Suprapubic skin (tissue), 4 donors: ENCODE results near the gene SHF. TPM values are rescaled to one million over a fixed set of nuclear protein-coding genes. Genes with fewer than 3 reads are reported as not detected.

Experiments
- DNase-seq, 2 donors: peaks; one replicate each; pipeline ENCODE4 v3.0.0-alpha.2; 2019; ENCODE audit warnings: low spot score in 2 of 2
- H3K27ac ChIP-seq: fragments of 200-600 bp; sonication (generic); one replicate; pipeline ENCODE4 v1.5.1; 2019
- H3K27me3 ChIP-seq: fragments of 200-600 bp; sonication (generic); one replicate; pipeline ENCODE4 v1.5.1; 2019
- H3K36me3 ChIP-seq: fragments of 200-600 bp; sonication (generic); one replicate; pipeline ENCODE4 v1.5.1; 2019
- H3K4me1 ChIP-seq: fragments of 200-600 bp; sonication (generic); one replicate; pipeline ENCODE4 v1.5.1; 2019
- H3K4me3 ChIP-seq: fragments of 200-600 bp; sonication (generic); one replicate; pipeline ENCODE4 v1.5.1; 2019; ENCODE audit warnings: mild to moderate bottlenecking
- H3K9me3 ChIP-seq: fragments of 200-600 bp; sonication (generic); one replicate; pipeline ENCODE4 v1.5.1; 2019
- EP300 ChIP-seq: sonication (generic); formaldehyde crosslinking; IDR thresholded peaks from one replicate; pipeline ENCODE4 v1.6.1; 2017; ENCODE audit warnings: antibody characterized with exemption
- POLR2A ChIP-seq, 2 donors: fragments of 450-650 bp; IDR thresholded peaks; one replicate each; pipeline ENCODE4 v1.6.1; 2017; ENCODE audit warnings: antibody characterized with exemption in 2 of 2, mild to moderate bottlenecking in 2 of 2, moderate library complexity in 2 of 2
- POLR2AphosphoS5 ChIP-seq, 3 donors: sonication (generic); formaldehyde crosslinking; IDR thresholded peaks; one replicate each; pipeline ENCODE4 v1.6.1; 2017; ENCODE audit warnings: antibody characterized with exemption in 3 of 3
- WGBS: methylation state at CpG from one replicate; pipeline ENCODE4 v1.1.5; 2018; 5-methylcytosine and 5-hydroxymethylcytosine counted together
- total RNA-seq, 4 donors: library from RNA; depleted of rRNA; stranded (reverse); fragments of >200 nt; gene quantifications; one replicate each; pipeline ENCODE4 v1.1.0, GENCODE V29; 2016
- TF ChIP-seq, protein P1 (sequence below), 2 donors: fragments of 200-600 bp in 1 of 2; fragments of 450-650 bp in 1 of 2; sonication (generic) in 1 of 2; IDR thresholded peaks; one replicate each; pipeline ENCODE4 v1.5.1; 2016 to 2019; ENCODE audit warnings: antibody characterized with exemption in 2 of 2, mild to moderate bottlenecking in 1 of 2, moderate library complexity in 1 of 2

The SHF gene
- total RNA-seq, 4 donors from 2014 or later, result 5.4 to 11.9 (median 8.6) TPM

GRCh38 chr15:45185069-45185779, 2.5 kb downstream of the SHF start:
- WGBS, result 93% methylated on average over 3 of the region's 3 CpGs
- H3K36me3 ChIP-seq, result no peaks in the 10 kb centered on the region
- no peak overlapping the region for H3K27ac ChIP-seq
- H3K4me1 ChIP-seq, result peaks cover 48% of the 10 kb centered on the region
- no peak for DNase-seq
- no peaks in the 10 kb centered on the region for H3K9me3 ChIP-seq
- H3K27me3 ChIP-seq, result no peaks in the 10 kb centered on the region
- no peak for TF ChIP-seq EP300
- TF ChIP-seq POLR2AphosphoS5 (IDR thresholded peaks at IDR 0.05), result no peak
- TF ChIP-seq, protein P1, sequence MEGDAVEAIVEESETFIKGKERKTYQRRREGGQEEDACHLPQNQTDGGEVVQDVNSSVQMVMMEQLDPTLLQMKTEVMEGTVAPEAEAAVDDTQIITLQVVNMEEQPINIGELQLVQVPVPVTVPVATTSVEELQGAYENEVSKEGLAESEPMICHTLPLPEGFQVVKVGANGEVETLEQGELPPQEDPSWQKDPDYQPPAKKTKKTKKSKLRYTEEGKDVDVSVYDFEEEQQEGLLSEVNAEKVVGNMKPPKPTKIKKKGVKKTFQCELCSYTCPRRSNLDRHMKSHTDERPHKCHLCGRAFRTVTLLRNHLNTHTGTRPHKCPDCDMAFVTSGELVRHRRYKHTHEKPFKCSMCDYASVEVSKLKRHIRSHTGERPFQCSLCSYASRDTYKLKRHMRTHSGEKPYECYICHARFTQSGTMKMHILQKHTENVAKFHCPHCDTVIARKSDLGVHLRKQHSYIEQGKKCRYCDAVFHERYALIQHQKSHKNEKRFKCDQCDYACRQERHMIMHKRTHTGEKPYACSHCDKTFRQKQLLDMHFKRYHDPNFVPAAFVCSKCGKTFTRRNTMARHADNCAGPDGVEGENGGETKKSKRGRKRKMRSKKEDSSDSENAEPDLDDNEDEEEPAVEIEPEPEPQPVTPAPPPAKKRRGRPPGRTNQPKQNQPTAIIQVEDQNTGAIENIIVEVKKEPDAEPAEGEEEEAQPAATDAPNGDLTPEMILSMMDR (IDR thresholded peaks at IDR 0.05), result no peak
- no peak for TF ChIP-seq POLR2A (IDR thresholded peaks at IDR 0.05)
- no peak overlapping the region for H3K4me3 ChIP-seq

DNA sequence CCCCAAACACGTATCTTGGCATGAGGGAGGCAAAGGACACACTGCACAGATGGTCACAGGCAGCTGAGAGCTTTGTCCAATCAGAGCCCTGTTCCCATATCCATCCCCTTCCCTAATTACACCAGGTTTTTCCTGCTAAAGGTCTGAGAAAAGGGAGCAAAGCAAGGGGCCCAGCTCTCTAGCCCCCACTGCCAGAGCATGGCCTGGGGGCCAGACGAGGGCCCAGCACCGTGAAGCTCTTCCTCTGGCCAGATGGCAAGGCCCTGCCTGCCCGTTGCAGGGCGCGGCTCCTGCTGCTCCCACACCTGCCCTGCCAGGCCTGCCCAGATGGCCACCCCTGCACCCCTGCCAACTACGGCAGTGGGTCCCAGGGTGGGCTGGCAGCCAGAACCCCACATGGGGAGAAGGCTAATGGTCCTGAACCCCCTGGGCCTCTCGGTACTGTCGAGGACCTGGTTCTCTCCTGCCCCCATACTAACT, 3.2 kb downstream of the SHF start:
- H3K4me1 ChIP-seq, result peaks cover 52% of the 10 kb centered on the region
- TF ChIP-seq, protein P1 (IDR thresholded peaks at IDR 0.05), result no peak
- no peak for TF ChIP-seq EP300
- TF ChIP-seq POLR2AphosphoS5 (IDR thresholded peaks at IDR 0.05), result no peak
- TF ChIP-seq POLR2A (IDR thresholded peaks at IDR 0.05), result no peak
- no peaks in the 10 kb centered on the region for H3K36me3 ChIP-seq
- no peak for DNase-seq
- no peaks in the 10 kb centered on the region for H3K27me3 ChIP-seq
- H3K4me3 ChIP-seq, result no peak overlapping the region
- 74% methylated on average over 9 of the region's 9 CpGs for WGBS
- H3K9me3 ChIP-seq, result no peaks in the 10 kb centered on the region
- H3K27ac ChIP-seq, result no peak overlapping the region

DNA sequence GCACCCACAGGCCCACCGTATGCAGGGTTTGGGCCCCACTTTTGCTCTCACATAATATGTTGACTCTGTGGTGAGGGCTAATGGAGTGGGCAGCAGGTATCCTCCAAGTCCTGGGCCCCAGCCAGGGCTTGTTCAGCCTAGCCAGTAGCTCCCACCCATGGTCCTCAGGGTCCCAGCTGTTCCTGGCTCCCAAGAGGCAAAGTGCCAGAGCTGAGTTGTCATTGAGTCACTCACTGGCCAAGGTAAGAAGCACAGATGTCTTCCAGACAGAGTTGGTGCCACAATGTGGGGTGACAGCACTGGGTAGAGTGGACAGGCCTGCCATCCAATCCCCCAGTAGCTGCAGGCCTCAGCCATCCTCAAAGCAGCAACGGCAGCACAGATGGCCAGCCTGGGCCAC, 4.3 kb downstream of the SHF start:
- no peak overlapping the region for H3K4me3 ChIP-seq
- TF ChIP-seq POLR2A (IDR thresholded peaks at IDR 0.05), result no peak
- TF ChIP-seq EP300, result no peak
- TF ChIP-seq, protein P1 (IDR thresholded peaks at IDR 0.05), result no peak
- TF ChIP-seq POLR2AphosphoS5 (IDR thresholded peaks at IDR 0.05), result no peak
- no peaks in the 10 kb centered on the region for H3K9me3 ChIP-seq
- H3K27ac ChIP-seq, result no peak overlapping the region
- no peaks in the 10 kb centered on the region for H3K36me3 ChIP-seq
- DNase-seq, result no peak
- H3K4me1 ChIP-seq, result peaks cover 50% of the 10 kb centered on the region
- 83% methylated on average over 1 of the region's 2 CpGs for WGBS
- no peaks in the 10 kb centered on the region for H3K27me3 ChIP-seq

DNA sequence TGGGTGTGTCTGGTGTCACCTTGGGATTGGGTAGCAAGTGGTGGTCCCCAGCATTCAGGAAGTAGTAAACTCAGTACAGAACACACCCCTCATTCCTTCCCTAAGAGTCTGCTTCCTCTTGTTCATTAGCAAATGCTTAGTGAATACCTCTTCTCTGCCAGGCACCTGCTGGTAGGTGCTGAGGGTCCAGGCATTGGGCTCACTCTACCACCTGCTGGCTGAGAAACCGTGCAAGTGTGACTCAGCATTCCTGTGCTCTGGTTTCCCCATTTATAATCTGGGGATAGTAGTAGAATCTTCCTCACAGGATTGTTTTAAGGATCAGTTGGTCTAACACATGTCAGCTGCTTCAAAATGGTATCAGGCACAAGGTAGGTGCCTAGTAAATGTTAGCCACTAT, 4.8 kb downstream of the SHF start:
- no peaks in the 10 kb centered on the region for H3K9me3 ChIP-seq
- H3K36me3 ChIP-seq, result no peaks in the 10 kb centered on the region
- no peak for DNase-seq
- peaks cover 45% of the 10 kb centered on the region for H3K4me1 ChIP-seq
- no peaks in the 10 kb centered on the region for H3K27me3 ChIP-seq
- H3K27ac ChIP-seq, result no peak overlapping the region
- no peak for TF ChIP-seq EP300
- TF ChIP-seq POLR2AphosphoS5 (IDR thresholded peaks at IDR 0.05), result no peak
- TF ChIP-seq POLR2A (IDR thresholded peaks at IDR 0.05), result no peak
- TF ChIP-seq, protein P1 (IDR thresholded peaks at IDR 0.05), result no peak
- WGBS, result 67% methylated on average over 1 of the region's 1 CpG
- no peak overlapping the region for H3K4me3 ChIP-seq

DNA sequence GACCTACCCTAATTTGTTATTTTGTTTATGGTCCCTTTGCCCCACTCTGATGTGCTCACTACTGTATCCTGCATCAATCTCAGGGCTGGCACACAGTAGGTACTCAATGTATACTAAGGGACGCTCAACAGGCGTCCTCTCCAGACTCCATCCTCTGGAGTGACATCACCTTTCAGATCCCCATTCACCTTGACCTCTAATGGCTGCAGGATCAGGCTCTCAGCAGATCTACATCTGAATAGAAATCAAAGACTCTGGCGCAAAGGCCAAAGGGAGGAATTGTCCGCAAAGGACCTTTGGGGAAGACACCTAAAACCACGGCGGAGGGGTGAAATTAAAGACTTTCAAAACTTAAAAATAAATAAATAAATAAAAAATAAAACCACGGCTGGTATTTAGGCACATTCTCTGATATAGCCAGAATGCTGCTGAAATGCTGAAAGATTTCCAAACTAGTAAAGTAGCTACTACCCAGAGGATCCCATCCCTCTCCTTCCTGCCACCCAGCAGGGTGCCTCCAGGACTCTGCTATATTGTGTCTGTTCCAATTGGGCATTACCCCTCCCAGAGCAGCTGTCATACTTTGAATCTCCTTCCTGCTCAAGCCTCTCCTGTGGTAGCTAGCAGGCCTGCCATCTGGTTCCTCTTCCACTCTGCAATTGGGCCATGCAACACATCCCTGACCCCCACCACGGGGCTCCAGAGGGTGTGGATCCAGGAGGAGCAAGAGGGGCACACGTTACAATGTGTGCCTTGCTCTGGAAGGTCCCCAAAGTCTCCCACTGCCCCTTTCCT, 6.1 kb downstream of the SHF start:
- DNase-seq, result no peak
- TF ChIP-seq POLR2A (IDR thresholded peaks at IDR 0.05), result no peak
- no peak for TF ChIP-seq POLR2AphosphoS5 (IDR thresholded peaks at IDR 0.05)
- no peak for TF ChIP-seq EP300
- TF ChIP-seq, protein P1 (IDR thresholded peaks at IDR 0.05), result no peak

More for the DNA sequence above, 6.1 kb downstream of the SHF start:
- 76% methylated on average over 9 of the region's 9 CpGs for WGBS
- H3K27me3 ChIP-seq, result no peaks in the 10 kb centered on the region
- no peaks in the 10 kb centered on the region for H3K36me3 ChIP-seq
- no peak overlapping the region for H3K4me3 ChIP-seq
- peaks cover 32% of the 10 kb centered on the region for H3K4me1 ChIP-seq
- H3K9me3 ChIP-seq, result no peaks in the 10 kb centered on the region
- no peak overlapping the region for H3K27ac ChIP-seq
